Naive B cell (primary cell): ENCODE results near the gene SH3GL3. TPM values are rescaled to one million over a fixed set of nuclear protein-coding genes. Genes with fewer than 3 reads are reported as not detected.

Experiments used
- ATAC-seq, 2 donors: fragments of 150-1000 bp; cut with Tn5 transposase; 2 replicates each; pipeline ENCODE4 v1.10.0; 2021; ENCODE audit warnings: low read depth in 2 of 2, mild to moderate bottlenecking in 2 of 2, moderate library complexity in 2 of 2
- DNase-seq: peaks from one replicate; pipeline ENCODE4 v3.0.0; 2022
- H3K27ac Mint-ChIP-seq, 6 donors: one replicate each; pipeline ENCODE4 v1.8.0; 2020 to 2022; ENCODE audit warnings: mild to moderate bottlenecking in 6 of 6, mixed read lengths in 6 of 6, moderate library complexity in 5 of 6, inconsistent platforms in 2 of 6
- H3K27me3 Mint-ChIP-seq, 3 donors: one replicate each; pipeline ENCODE4 v1.8.0; 2021 to 2022; ENCODE audit warnings: mixed read lengths in 3 of 3, mild to moderate bottlenecking in 1 of 3
- H3K36me3 Mint-ChIP-seq, 2 donors: one replicate each; pipeline ENCODE4 v1.8.0; 2020 to 2022; ENCODE audit warnings: mixed read lengths in 2 of 2, inconsistent platforms in 1 of 2, mild to moderate bottlenecking in 1 of 2
- H3K4me1 Mint-ChIP-seq, 3 donors: one replicate each; pipeline ENCODE4 v1.8.0; 2020 to 2022; ENCODE audit warnings: mixed read lengths in 3 of 3, inconsistent platforms in 1 of 3, mild to moderate bottlenecking in 1 of 3, moderate library complexity in 1 of 3
- H3K4me3 Mint-ChIP-seq, 8 donors: one replicate each; pipeline ENCODE4 v1.8.0; 2020 to 2022; ENCODE audit warnings: mild to moderate bottlenecking in 8 of 8, mixed read lengths in 8 of 8, moderate library complexity in 8 of 8, inconsistent platforms in 2 of 8
- H3K9me3 Mint-ChIP-seq, 7 donors: one replicate each; pipeline ENCODE4 v1.8.0; 2020 to 2022; ENCODE audit warnings: mixed read lengths in 7 of 7, mild to moderate bottlenecking in 5 of 7, inconsistent platforms in 2 of 7, moderate library complexity in 1 of 7
- polyA plus RNA-seq, 6 donors: library from polyadenylated mRNA; unstranded; fragments of 300-500 nt; fragmentation: Illumina TruSeq; gene quantifications; one replicate each; pipeline ENCODE4 v1.2.3, GENCODE V29; 2021; ENCODE audit warnings: low read depth in 6 of 6

The SH3GL3 gene
- polyA plus RNA-seq, 6 donors from 2014 or later, result not detected

- ATAC-seq (no peak), DNase-seq (no peak)
- H3K4me3 Mint-ChIP-seq, result no peak overlapping the region
- H3K9me3 Mint-ChIP-seq, result peaks cover 13 to 44% (median 17%) of the 10 kb centered on the region in 7 donors
- no peaks in the 10 kb centered on the region for H3K4me1 Mint-ChIP-seq
- H3K27me3 Mint-ChIP-seq, result peaks cover 0 to 10% (median 0%) of the 10 kb centered on the region in 3 donors
- peak overlapping the region in 1 of 6 donors; percentile 21 for H3K27ac Mint-ChIP-seq
- H3K36me3 Mint-ChIP-seq, result peaks cover 0 to 9% of the 10 kb centered on the region in 2 donors
These were observed 196.1 kb downstream of the SH3GL3 start for GRCh38 chr15:83643201-83643600.

GRCh38 chr15:83644439-83644838 lies 197.3 kb downstream of the SH3GL3 start:
- H3K4me1 Mint-ChIP-seq, result no peaks in the 10 kb centered on the region
- no peak overlapping the region for H3K4me3 Mint-ChIP-seq
- peaks cover 0 to 5% (median 0%) of the 10 kb centered on the region in 3 donors for H3K27me3 Mint-ChIP-seq
- peaks cover 10 to 40% (median 14%) of the 10 kb centered on the region in 7 donors for H3K9me3 Mint-ChIP-seq
- H3K36me3 Mint-ChIP-seq, result peaks cover 0 to 9% of the 10 kb centered on the region in 2 donors
- DNase-seq (no peak), ATAC-seq (no peak)
- no peak overlapping the region for H3K27ac Mint-ChIP-seq

DNA sequence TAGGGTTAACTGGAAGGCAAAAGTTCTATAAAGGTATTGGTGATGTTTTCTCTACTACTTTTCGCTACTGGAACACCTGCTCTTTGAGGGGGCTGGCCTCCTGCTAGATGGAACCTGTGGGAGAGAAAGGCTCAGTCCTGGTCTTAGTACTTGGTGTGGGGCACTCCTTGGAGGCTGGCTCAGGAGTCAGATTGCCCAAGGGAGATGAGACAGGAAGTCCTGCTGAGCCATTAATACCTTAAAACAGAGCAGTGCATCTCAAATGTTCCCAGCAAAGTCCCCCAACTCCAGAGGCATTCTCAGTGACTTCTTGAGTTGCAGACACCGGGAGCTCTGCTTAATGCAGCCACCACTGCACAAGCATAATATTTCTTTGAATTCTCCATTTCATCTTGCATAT lies 203.7 kb downstream of the SH3GL3 start:
- no peak overlapping the region for H3K4me3 Mint-ChIP-seq
- DNase-seq (no peak), ATAC-seq (no peak)
- peaks cover 0 to 5% (median 0%) of the 10 kb centered on the region in 7 donors for H3K9me3 Mint-ChIP-seq
- H3K36me3 Mint-ChIP-seq, result no peaks in the 10 kb centered on the region
- peaks cover 14 to 44% (median 17%) of the 10 kb centered on the region in 3 donors for H3K27me3 Mint-ChIP-seq
- H3K27ac Mint-ChIP-seq, result no peak overlapping the region
- H3K4me1 Mint-ChIP-seq, result peaks cover 0 to 3% (median 0%) of the 10 kb centered on the region in 3 donors

DNA sequence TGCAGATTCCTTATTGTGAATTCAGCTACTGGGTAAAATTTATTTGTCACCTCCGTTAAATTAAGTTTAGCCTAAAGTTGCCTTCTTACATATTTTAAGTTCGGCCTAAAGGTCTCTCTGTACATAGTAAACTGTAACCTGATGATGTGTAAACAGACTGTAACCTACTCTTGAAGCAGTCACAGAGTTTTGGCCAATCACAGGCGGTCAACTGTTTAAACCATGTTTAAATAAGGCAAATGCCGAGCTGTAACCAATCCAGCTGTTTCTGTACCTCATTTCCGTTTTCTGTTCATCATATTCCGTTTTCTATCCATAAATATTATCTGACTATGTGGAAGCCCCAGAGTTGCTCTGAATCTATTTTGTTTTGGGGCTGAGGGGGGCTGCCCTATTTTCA lies 204.4 kb downstream of the SH3GL3 start:
- Mint-ChIP-seq H3K4me3 (no peak overlapping the region), H3K4me1 (peaks cover 0 to 3% (median 0%) of the 10 kb centered on the region in 3 donors), H3K9me3 (peaks cover 0 to 5% (median 0%) of the 10 kb centered on the region in 7 donors), H3K27me3 (peaks cover 21 to 51% (median 23%) of the 10 kb centered on the region in 3 donors), H3K27ac (no peak overlapping the region), H3K36me3 (no peaks in the 10 kb centered on the region)
- DNase-seq (no peak), ATAC-seq (no peak)

- no peak overlapping the region for H3K27ac Mint-ChIP-seq
- no peaks in the 10 kb centered on the region for H3K36me3 Mint-ChIP-seq
- peak overlapping the region in 1 of 8 donors; percentile 42 for H3K4me3 Mint-ChIP-seq
- no peak for DNase-seq
- peaks cover 0 to 3% (median 0%) of the 10 kb centered on the region in 3 donors for H3K4me1 Mint-ChIP-seq
- no peak for ATAC-seq
- peaks cover 0 to 5% (median 0%) of the 10 kb centered on the region in 7 donors for H3K9me3 Mint-ChIP-seq
- peaks cover 24 to 53% (median 33%) of the 10 kb centered on the region in 3 donors for H3K27me3 Mint-ChIP-seq
These were observed 205.6 kb downstream of the SH3GL3 start for GRCh38 chr15:83652626-83653204.

DNA sequence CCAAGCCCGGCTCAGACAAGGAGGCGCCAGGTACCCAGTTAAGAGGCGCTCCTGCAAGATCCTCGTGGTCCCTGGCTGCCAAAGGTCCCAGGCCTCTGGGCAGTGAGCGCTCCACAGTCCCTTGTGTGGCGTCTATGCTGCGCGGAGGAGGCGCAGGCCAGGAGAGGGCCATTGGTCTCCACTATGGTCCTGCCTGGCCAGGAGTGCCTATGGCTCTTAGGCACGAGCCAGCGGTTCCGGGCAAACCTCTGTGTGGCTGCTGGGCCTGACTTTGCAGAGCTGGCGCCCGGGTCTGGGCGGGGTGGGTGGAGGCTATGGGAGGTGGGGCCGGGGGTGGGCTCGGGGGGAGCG lies 206.1 kb downstream of the SH3GL3 start:
- H3K27me3 Mint-ChIP-seq, result peaks cover 24 to 53% (median 33%) of the 10 kb centered on the region in 3 donors
- no peaks in the 10 kb centered on the region for H3K36me3 Mint-ChIP-seq
- no peak overlapping the region for H3K27ac Mint-ChIP-seq
- peaks cover 0 to 5% (median 0%) of the 10 kb centered on the region in 7 donors for H3K9me3 Mint-ChIP-seq
- no peak for ATAC-seq
- peaks cover 0 to 3% (median 0%) of the 10 kb centered on the region in 3 donors for H3K4me1 Mint-ChIP-seq
- no peak for DNase-seq
- H3K4me3 Mint-ChIP-seq, result no peak overlapping the region

- H3K27ac Mint-ChIP-seq, result no peak within 1 kb of the TSS
- H3K4me3 Mint-ChIP-seq, result peak within 1 kb of the TSS in 1 of 8 donors; percentile 42
- peaks cover 24 to 53% (median 33%) of the 10 kb centered on the region in 3 donors for H3K27me3 Mint-ChIP-seq
These were observed 206.7 kb downstream of the SH3GL3 start, which contains the start of gene ADAMTSL3 for GRCh38 chr15:83653639-83654378. ADAMTSL3 (plus strand) TSS chr15:83654123; CDS start chr15:83655762, 1,639 bp downstream.

GRCh38 chr15:83654379-83655236 lies 207.5 kb downstream of the SH3GL3 start:
- DNase-seq (no peak), ATAC-seq (no peak)
- H3K27me3 Mint-ChIP-seq, result peaks cover 24 to 53% (median 33%) of the 10 kb centered on the region in 3 donors
- no peak overlapping the region for H3K27ac Mint-ChIP-seq
- peaks cover 0 to 8% (median 0%) of the 10 kb centered on the region in 7 donors for H3K9me3 Mint-ChIP-seq
- no peaks in the 10 kb centered on the region for H3K36me3 Mint-ChIP-seq
- H3K4me3 Mint-ChIP-seq, result no peak overlapping the region
- peaks cover 0 to 3% (median 0%) of the 10 kb centered on the region in 3 donors for H3K4me1 Mint-ChIP-seq

More at GRCh38 chr15:83653639-83654378, 206.7 kb downstream of the SH3GL3 start, which contains the start of gene ADAMTSL3:
- DNase-seq (no peak), ATAC-seq (no peak)
- peaks cover 0 to 3% (median 0%) of the 10 kb centered on the region in 3 donors for H3K4me1 Mint-ChIP-seq
- peaks cover 0 to 5% (median 0%) of the 10 kb centered on the region in 7 donors for H3K9me3 Mint-ChIP-seq
- H3K36me3 Mint-ChIP-seq, result no peaks in the 10 kb centered on the region

GRCh38 chr15:83655237-83655616 lies 208.1 kb downstream of the SH3GL3 start:
- Mint-ChIP-seq H3K27ac (no peak overlapping the region), H3K9me3 (peaks cover 0 to 8% (median 0%) of the 10 kb centered on the region in 7 donors), H3K4me3 (no peak overlapping the region), H3K36me3 (no peaks in the 10 kb centered on the region), H3K4me1 (peaks cover 0 to 3% (median 0%) of the 10 kb centered on the region in 3 donors), H3K27me3 (peaks cover 24 to 48% (median 33%) of the 10 kb centered on the region in 3 donors)
- no peak for ATAC-seq
- no peak for DNase-seq

GRCh38 chr15:83656192-83656591 lies 209.1 kb downstream of the SH3GL3 start:
- DNase-seq (no peak), ATAC-seq (no peak)
- Mint-ChIP-seq H3K27ac (no peak overlapping the region), H3K9me3 (peaks cover 0 to 8% (median 0%) of the 10 kb centered on the region in 7 donors), H3K4me3 (no peak overlapping the region), H3K36me3 (no peaks in the 10 kb centered on the region), H3K27me3 (peaks cover 24 to 46% (median 33%) of the 10 kb centered on the region in 3 donors), H3K4me1 (peaks cover 0 to 3% (median 0%) of the 10 kb centered on the region in 3 donors)

DNA sequence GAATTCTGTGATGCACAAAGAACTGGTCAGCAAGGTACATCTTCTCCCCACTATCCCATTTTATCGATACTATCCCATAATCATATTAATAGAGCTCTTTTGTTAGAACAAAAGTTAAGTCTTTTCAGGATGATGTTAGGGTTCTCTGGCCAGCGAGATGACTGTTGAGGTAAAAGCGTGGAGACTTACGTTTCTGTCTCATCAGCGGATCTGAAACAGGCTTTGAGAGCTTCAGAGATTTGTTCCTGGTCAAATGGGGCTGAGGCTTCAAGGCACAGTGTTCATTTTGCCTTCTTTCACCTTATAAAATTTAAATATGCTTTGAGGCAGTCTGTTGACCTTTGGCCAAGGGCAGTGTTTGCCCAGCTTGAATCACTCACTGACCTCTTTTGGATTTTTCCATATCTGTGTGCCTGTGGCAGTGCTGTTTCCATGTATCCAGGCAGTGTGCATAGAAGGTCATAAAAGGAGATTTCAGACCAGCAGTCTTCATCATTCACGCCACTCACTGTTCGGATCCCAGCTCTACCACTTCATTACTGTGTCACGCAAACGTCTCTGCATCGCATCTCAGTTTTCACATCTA lies 209.9 kb downstream of the SH3GL3 start:
- Mint-ChIP-seq H3K9me3 (peaks cover 0 to 8% (median 0%) of the 10 kb centered on the region in 7 donors), H3K27ac (no peak overlapping the region), H3K4me1 (peaks cover 0 to 3% (median 0%) of the 10 kb centered on the region in 3 donors), H3K4me3 (no peak overlapping the region), H3K27me3 (peaks cover 24 to 39% (median 28%) of the 10 kb centered on the region in 3 donors), H3K36me3 (no peaks in the 10 kb centered on the region)
- no peak for DNase-seq
- ATAC-seq, result no peak

DNA sequence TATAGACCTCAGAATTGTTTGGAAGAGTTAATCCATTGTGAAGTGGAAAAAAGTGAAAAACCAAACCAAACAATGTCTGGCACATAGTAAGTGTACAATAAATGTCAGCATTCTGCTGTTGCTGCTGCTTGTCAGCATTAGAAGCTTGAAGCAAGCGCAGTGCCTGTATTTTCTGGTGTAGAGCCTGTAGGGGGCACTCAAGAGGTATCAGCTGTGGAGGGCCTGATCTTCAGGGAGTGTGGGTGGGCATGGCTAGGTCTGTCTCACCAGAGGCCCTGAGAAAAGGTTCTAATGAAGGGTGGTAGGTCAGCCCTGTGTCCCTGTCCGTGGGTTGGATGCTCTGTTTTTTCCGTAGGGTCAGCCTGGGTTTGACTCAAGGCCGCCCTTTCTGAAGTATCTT lies 210.4 kb downstream of the SH3GL3 start:
- H3K36me3 Mint-ChIP-seq, result no peaks in the 10 kb centered on the region
- no peak overlapping the region for H3K27ac Mint-ChIP-seq
- H3K4me1 Mint-ChIP-seq, result peaks cover 0 to 3% (median 0%) of the 10 kb centered on the region in 3 donors
- H3K9me3 Mint-ChIP-seq, result peaks cover 0 to 8% (median 0%) of the 10 kb centered on the region in 7 donors
- DNase-seq (no peak), ATAC-seq (no peak)
- no peak overlapping the region for H3K4me3 Mint-ChIP-seq
- H3K27me3 Mint-ChIP-seq, result peaks cover 18 to 34% (median 23%) of the 10 kb centered on the region in 3 donors
